HG03469 (cell line): ENCODE data around the gene NBPF11.
"Not testable (repeated sequence)": the region's sequence is repeated elsewhere in the genome, so short reads cannot be mapped to it uniquely, and the experiment has no call there.

Experiments used
- ATAC-seq: cut with Tn5 transposase; IDR thresholded peaks from one replicate; pipeline ENCODE4 v1.9.1; 2021; ENCODE audit warnings: mild to moderate bottlenecking, moderate library complexity, moderate number of reproducible peaks; ENCODE audit not compliant: unreplicated experiment

The NBPF11 gene

DNA sequence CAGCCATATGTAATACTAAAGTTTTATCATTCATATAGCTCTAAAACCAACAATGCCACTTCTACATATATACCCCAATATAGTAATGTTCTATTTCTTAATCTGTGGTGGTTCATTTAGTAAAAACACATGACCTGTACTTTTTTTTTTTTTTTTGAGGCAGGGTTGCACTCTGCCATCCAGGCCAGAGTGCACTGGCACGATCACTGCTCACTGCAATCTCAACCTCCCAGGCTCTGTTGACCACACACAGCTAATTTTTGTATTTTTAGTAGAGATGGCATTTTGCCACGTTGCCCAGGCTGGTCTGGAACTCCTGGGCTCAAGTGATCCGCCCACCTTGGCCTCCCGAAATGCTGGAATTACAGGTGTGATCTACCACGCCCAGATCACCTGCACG is 2.1 kb downstream of the NBPF11 start:
- not testable (repeated sequence) for ATAC-seq

DNA sequence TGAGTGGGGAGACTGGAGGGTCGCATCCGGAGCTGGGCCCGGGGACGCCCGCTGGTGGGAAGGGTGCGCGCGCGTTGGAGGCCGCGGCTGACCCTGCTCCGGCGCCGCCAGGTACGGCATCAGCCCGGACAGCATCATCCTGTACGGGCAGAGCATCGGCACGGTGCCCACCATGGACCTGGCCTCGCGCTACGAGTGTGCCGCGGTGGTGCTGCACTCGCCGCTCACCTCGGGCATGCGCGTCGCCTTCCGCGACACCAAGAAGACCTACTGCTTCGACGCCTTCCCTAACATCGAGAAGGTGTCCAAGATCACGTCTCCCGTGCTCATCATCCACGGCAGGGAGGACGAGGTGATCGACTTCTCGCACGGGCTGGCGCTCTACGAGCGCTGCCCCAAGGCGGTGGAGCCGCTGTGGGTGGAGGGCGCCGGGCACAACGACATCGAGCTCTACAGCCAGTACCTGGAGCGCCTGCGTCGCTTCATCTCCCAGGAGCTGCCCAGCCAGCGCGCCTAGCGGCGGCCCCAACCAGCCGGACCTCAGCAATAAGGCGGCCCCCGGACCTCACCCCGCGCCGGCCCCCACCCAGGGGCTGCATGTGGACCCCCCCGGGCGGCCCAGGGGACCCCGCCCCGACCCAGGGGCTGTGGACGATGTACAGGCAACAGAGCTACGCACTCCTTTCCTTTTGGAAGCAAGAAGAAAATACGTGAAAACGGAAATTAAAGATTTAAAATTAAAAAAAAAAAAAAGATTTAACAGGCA is 2.8 kb downstream of the NBPF11 start:
- not testable (repeated sequence) for ATAC-seq

- ATAC-seq = not testable (repeated sequence)
These were observed 4.8 kb downstream of the NBPF11 start for GRCh38 chr1:148147052-148147838.

GRCh38 chr1:148146191-148146997 is 5.7 kb downstream of the NBPF11 start:
- not testable (repeated sequence) for ATAC-seq

- ATAC-seq = not testable (repeated sequence)
These were observed 8.9 kb downstream of the NBPF11 start for GRCh38 chr1:148143223-148143622.

- ATAC-seq = not testable (repeated sequence)
These were observed 10.1 kb downstream of the NBPF11 start for GRCh38 chr1:148141936-148142335.

GRCh38 chr1:148138606-148139005 is 13.5 kb downstream of the NBPF11 start:
- not testable (repeated sequence) for ATAC-seq

DNA sequence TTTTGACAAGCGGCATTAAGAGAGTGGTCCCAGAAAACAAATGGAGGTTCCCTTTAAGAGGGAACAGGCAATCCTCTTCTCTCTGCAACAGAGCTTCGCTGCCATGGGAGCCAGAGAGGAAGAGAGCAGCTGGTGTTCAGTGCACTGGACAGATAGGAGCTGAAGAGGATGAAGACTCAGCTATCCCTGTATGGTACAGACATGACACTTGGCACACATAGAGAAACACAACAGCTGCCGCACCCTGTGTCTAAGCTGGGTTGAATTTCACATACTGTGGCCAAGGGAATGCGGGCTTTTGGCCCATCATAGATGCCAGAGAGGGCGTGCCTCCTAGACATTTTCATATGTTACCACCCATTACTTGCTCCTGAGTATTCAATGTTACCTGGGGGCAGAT is 29.7 kb downstream of the NBPF11 start:
- ATAC-seq = not testable (repeated sequence)

DNA sequence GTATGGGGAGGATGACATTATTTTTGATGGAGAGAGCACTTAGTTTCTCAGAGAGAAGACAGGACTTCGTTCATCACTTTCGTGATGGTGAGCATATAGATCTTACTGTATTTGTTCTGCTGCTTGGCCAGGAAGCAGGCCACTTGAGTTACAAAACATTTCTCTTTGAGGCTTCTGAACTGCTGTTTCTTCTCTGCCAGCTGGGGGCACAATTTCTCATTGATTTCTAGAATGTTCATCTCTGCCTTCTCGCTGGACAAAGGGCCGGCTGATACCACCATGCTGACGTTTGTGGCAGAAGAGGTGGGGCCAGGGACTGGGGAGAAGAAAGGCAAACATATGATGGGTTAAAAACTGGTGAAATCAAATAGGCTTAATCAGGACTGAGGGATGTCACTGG is 31.7 kb downstream of the NBPF11 start:
- ATAC-seq = not testable (repeated sequence)

DNA sequence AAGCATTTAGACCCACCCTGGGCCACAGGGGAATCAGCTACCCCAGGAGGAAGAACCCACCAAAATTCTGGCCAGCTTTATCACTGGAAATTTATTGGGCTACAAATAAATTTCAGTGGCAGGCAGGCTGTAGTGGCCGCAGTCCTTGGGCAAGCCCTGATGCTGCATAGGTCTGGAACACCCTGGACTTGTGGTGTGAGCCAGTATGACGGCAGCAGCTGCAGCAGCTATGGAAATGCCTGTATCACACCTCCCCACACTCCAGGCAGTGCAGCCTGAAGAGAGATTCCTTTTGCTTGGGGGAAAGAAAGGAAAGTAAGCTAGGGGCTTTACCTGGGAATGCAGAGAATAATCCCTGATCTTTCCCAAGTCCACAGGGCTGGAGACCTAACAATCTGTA is 56.3 kb downstream of the NBPF11 start:
- ATAC-seq = not testable (repeated sequence)

DNA sequence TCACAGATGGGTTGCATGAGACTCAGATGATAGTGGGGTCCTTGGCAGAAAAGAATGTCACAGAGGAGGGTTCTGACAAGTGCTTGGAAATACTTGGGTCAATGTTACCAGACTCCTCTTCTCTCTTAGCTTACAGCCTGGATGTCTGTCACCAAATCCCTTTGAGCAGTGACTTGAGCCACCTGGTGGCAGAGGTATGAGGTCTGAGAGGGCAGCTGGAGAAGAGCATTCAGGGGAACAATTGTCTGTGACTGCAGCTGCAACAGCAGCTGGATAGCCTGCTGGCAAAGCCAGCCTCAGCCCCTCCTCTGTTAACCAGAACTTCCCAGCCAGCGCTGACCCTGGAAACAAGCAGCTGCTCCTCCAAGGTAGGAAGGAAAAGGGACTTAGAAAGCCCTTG is 65.9 kb downstream of the NBPF11 start:
- not testable (repeated sequence) for ATAC-seq

DNA sequence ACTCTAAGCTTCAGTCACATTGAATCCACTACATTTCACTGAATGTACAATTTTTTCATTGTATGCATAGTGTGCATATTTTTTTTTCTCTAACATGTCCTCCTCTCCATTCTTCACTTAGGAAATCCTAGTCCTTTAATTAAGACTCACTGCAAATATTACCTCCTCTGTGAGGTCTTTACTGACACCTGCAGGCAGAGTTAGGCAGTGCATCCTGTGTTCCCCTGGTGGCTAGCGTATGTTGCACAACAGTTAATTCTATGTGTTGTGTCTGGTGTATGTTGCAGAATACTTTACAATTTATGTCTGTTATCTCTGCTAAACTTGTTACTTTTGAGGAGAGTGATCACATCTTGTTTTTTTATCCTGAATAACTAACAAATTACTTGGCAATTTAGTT is 70.9 kb downstream of the NBPF11 start:
- ATAC-seq = not testable (repeated sequence)

DNA sequence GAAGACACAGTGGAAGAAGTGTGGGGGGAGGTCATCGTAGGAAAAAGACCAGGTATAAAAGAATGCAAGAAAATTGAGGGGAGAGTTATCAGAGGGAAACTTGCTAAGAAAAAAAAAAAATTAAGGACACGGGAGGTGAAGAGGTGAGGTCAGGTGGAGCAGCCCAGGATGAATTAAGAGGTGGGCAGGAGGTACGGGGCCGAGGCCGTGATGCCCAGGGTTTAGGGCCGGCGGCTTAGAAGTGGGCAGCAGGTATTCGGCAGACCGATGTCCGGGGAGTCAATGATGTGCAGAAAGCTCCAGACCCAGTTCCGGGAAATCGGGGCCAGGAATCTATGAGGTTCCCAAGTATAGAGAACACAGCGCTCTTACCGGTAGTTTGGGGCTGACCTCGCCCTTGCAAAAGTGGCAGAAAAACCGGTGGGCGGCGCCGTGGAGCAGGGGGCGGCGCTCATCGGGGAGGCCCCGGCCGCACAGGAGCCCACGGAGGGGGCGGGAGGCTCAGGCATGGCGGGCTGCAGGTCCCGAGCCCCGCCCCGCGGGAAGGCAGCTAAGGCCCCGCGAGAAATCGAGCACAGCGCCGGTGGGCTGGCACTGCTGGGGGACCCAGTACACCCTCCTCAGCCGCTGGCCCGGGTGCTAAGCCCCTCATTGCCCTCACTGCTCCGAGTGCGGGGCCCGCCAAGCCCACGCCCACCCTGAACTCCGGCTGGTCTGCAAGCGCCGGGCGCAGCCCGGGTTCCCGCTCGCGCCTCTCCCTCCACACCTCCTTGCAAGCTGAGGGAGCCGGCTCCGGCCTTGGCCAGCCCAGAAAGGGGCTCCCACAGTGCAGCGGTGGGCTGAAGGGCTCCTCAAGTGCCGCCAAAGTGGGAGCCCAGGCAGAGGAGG is 73.2 kb downstream of the NBPF11 start:
- not testable (repeated sequence) for ATAC-seq

- not testable (repeated sequence) for ATAC-seq
These were observed 74.0 kb downstream of the NBPF11 start for GRCh38 chr1:148078090-148078489.

GRCh38 chr1:148077458-148077857 is 74.6 kb downstream of the NBPF11 start:
- not testable (repeated sequence) for ATAC-seq

- ATAC-seq = not testable (repeated sequence)
These were observed 78.7 kb downstream of the NBPF11 start for GRCh38 chr1:148073392-148073791.

DNA sequence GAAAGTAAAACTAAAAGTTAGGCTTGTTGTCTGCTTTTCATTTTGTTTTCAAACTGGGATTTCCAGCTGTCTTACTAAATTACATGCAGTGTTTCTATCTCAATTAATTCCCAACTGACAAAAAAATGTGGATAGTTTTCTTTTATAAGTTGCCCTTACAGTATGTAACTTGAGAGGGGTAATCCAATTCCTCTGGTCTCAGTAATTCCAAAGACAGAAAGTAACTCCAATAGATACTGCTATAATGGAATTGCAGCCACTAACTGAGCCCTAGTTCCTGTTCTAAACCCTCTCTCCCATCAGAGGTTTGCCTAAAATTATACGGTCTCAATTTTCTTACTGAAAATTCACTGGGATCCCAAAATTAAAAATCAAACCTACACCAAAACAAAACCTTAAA is 83.5 kb downstream of the NBPF11 start:
- ATAC-seq = not testable (repeated sequence)

GRCh38 chr1:148068201-148068600 is 83.9 kb downstream of the NBPF11 start:
- ATAC-seq = not testable (repeated sequence)

GRCh38 chr1:148060294-148060701 is 91.8 kb downstream of the NBPF11 start:
- ATAC-seq = not testable (repeated sequence)

DNA sequence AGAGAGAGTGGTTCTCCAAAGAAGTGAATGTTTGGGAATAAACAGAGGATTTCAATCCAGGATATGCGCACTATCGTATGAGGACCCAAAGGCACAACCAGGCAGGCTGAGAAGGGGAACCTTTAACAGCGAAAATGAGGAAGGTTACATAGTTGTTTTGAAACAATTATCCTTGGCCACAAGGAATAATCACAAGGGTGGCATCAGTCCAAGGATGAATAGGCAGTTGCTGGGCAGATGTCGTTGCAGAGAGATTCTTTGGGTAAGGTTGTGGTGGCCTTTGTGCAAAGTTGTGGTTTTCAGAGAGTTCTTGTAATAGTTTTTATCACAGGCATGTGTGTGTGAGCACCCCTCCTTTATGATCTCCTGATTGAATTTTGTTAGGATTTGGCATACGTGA is 94.7 kb downstream of the NBPF11 start:
- not testable (repeated sequence) for ATAC-seq
